Smooth muscle cell (in vitro differentiated cells): ENCODE measurements around the gene GATA3. TPM values are rescaled to one million over a fixed set of nuclear protein-coding genes. Genes with fewer than 3 reads are reported as not detected.

ENCODE experiments used
- DNase-seq: peaks from one replicate; lab custom pipeline; 2025; ENCODE audit not compliant: unreplicated experiment; lab: John Stamatoyannopoulos, UW
- H2AFZ ChIP-seq: fragments of 200-600 bp; sonication (generic); 2 replicates; pipeline ENCODE4 v1.6.0; 2016; ENCODE audit warnings: antibody characterized with exemption, low read depth, mild to moderate bottlenecking
- H3F3A ChIP-seq: fragments of 200-600 bp; sonication (generic); 2 replicates; pipeline ENCODE4 v1.6.0; 2017; ENCODE audit warnings: antibody characterized with exemption, low read depth
- H3K27ac ChIP-seq: fragments of 200-600 bp; sonication (generic); 2 replicates; pipeline ENCODE4 v1.5.1; 2016; ENCODE audit warnings: low read depth, mild to moderate bottlenecking
- H3K27me3 ChIP-seq: fragments of 200-600 bp; sonication (generic); 2 replicates; pipeline ENCODE4 v1.6.1; 2016; ENCODE audit warnings: low read depth, mild to moderate bottlenecking
- H3K36me3 ChIP-seq: fragments of 200-600 bp; sonication (generic); 2 replicates; pipeline ENCODE4 v1.5.1; 2016; ENCODE audit warnings: low read depth
- H3K4me1 ChIP-seq: fragments of 200-600 bp; sonication (generic); 2 replicates; pipeline ENCODE4 v1.5.1; 2016; ENCODE audit warnings: low read depth
- H3K4me2 ChIP-seq: fragments of 200-600 bp; sonication (generic); 2 replicates; pipeline ENCODE4 v1.6.0; 2016; ENCODE audit warnings: mild to moderate bottlenecking
- H3K4me3 ChIP-seq: fragments of 200-600 bp; sonication (generic); 2 replicates; pipeline ENCODE4 v1.5.1; 2016; ENCODE audit warnings: mild to moderate bottlenecking
- H3K79me2 ChIP-seq: fragments of 200-600 bp; sonication (generic); 2 replicates; pipeline ENCODE4 v1.6.0; 2016; ENCODE audit warnings: low read depth, mild to moderate bottlenecking
- H3K9ac ChIP-seq: fragments of 200-600 bp; sonication (generic); 2 replicates; pipeline ENCODE4 v1.6.0; 2016; ENCODE audit warnings: low read depth
- H3K9me3 ChIP-seq: fragments of 200-600 bp; sonication (generic); replicated peaks from 2 replicates; pipeline ENCODE4 v1.5.1; 2016; ENCODE audit warnings: low read depth
- H4K20me1 ChIP-seq: fragments of 200-600 bp; sonication (generic); 2 replicates; pipeline ENCODE4 v1.6.0; 2016; ENCODE audit warnings: low read depth
- CTCF ChIP-seq: fragments of 200-600 bp; sonication (generic); IDR thresholded peaks from 2 replicates; pipeline ENCODE4 v1.5.1; 2017; ENCODE audit warnings: borderline replicate concordance, mild to moderate bottlenecking, antibody characterized with exemption; ENCODE audit not compliant: insufficient read depth, poor library complexity, severe bottlenecking
- WGBS: methylation state at CpG from one replicate; pipeline ENCODE4 v1.1.7; 2016; ENCODE audit warnings: low lambda C conversion rate; 5-methylcytosine and 5-hydroxymethylcytosine counted together
- polyA plus RNA-seq: library from polyadenylated mRNA; unstranded; fragments of >200 nt; fragmentation: Nextera tagmentation; extraction: Ambion mirVana; gene quantifications from 2 replicates; pipeline ENCODE4 v1.2.1, GENCODE V29; 2016
- total RNA-seq: library from RNA; depleted of rRNA; stranded (reverse); fragments of >200 nt; gene quantifications from 2 replicates; pipeline ENCODE4 v1.2.3, GENCODE V29; 2014

GATA3 gene
- total and polyA plus RNA-seq, 2 experiments from 2014 or later, result 5.2 to 6.9 TPM

- H2AFZ ChIP-seq, result peak overlapping the region; percentile 81
- TF ChIP-seq CTCF, result no peak
These were observed 3.9 kb upstream of the GATA3 start for GRCh38 chr10:8050556-8051108.

GRCh38 chr10:8051109-8051821 is 3.2 kb upstream of the GATA3 start:
- Histone ChIP-seq H4K20me1 (no peaks in the 10 kb centered on the region), H3K27me3 (peaks cover 69% of the 10 kb centered on the region), H3K4me1 (peaks cover 51% of the 10 kb centered on the region), H3K9me3 (no peaks in the 10 kb centered on the region), H3K4me2 (peak overlapping the region; percentile 88), H3K36me3 (no peaks in the 10 kb centered on the region), H3K27ac (peak overlapping the region; percentile 32), H2AFZ (peak overlapping the region; percentile 65), H3K79me2 (peaks cover 16% of the 10 kb centered on the region), H3F3A (peaks cover 7% of the 10 kb centered on the region), H3K9ac (peak overlapping the region; percentile 34), H3K4me3 (peak overlapping the region; percentile 64)
- DNase-seq, result no peak
- no peak for TF ChIP-seq CTCF
- WGBS, result 2% methylated on average over 42 of the region's 52 CpGs

More at GRCh38 chr10:8050556-8051108, 3.9 kb upstream of the GATA3 start:
- peak overlapping the region; percentile 88 for H3K4me2 ChIP-seq
- H3K27ac ChIP-seq, result no peak overlapping the region
- H3K9me3 ChIP-seq, result no peaks in the 10 kb centered on the region
- no peaks in the 10 kb centered on the region for H4K20me1 ChIP-seq
- no peak overlapping the region for H3K9ac ChIP-seq
- 1% methylated on average over 56 of the region's 60 CpGs for WGBS
- H3K79me2 ChIP-seq, result peaks cover 10% of the 10 kb centered on the region
- H3K36me3 ChIP-seq, result no peaks in the 10 kb centered on the region
- DNase-seq, result no peak
- H3K4me1 ChIP-seq, result peaks cover 51% of the 10 kb centered on the region
- H3K27me3 ChIP-seq, result peaks cover 76% of the 10 kb centered on the region
- peaks cover 7% of the 10 kb centered on the region for H3F3A ChIP-seq
- peak overlapping the region; percentile 64 for H3K4me3 ChIP-seq

GRCh38 chr10:8051851-8052257 is 2.6 kb upstream of the GATA3 start:
- peak overlapping the region; percentile 65 for H2AFZ ChIP-seq

More at GRCh38 chr10:8051851-8052257, 2.6 kb upstream of the GATA3 start:
- Histone ChIP-seq H4K20me1 (peaks cover 2% of the 10 kb centered on the region), H3F3A (peaks cover 7% of the 10 kb centered on the region), H3K9ac (peak overlapping the region; percentile 34), H3K4me2 (peak overlapping the region; percentile 88), H3K79me2 (peaks cover 22% of the 10 kb centered on the region), H3K4me3 (peak overlapping the region; percentile 64), H3K36me3 (no peaks in the 10 kb centered on the region), H3K27me3 (peaks cover 63% of the 10 kb centered on the region), H3K27ac (peak overlapping the region; percentile 32), H3K9me3 (no peaks in the 10 kb centered on the region), H3K4me1 (peaks cover 47% of the 10 kb centered on the region)
- WGBS, result 3% methylated on average over 13 of the region's 29 CpGs
- DNase-seq, result no peak
- no peak for TF ChIP-seq CTCF
